ENCODE data around the gene DRC3.

Gene DRC3

GRCh38 chr17:18025945-18026776 is 53.5 kb downstream of the DRC3 start:
- no peak overlapping the region for H3K4me3 ChIP-seq (ENCODE audit: low read depth, low read length)
- no peak for TF ChIP-seq CTCF (IDR thresholded peaks at IDR 0.05; ENCODE audit: control insufficient read depth, extremely low read depth, insufficient read depth)
- DNase-seq (ENCODE audit: low read depth) = no peak

- TF ChIP-seq CTCF (IDR thresholded peaks at IDR 0.05; ENCODE audit: control insufficient read depth, extremely low read depth, insufficient read depth) = no peak
- no peak for DNase-seq (ENCODE audit: low read depth)
- H3K4me3 ChIP-seq (ENCODE audit: low read depth, low read length) = no peak overlapping the region
These were observed 54.6 kb downstream of the DRC3 start for GRCh38 chr17:18027280-18027679.

- DNase-seq (ENCODE audit: low read depth) = no peak
- H3K4me3 ChIP-seq (ENCODE audit: low read depth, low read length) = no peak overlapping the region
- TF ChIP-seq CTCF (IDR thresholded peaks at IDR 0.05; ENCODE audit: control insufficient read depth, extremely low read depth, insufficient read depth) = no peak
These were observed 55.7 kb downstream of the DRC3 start for GRCh38 chr17:18028114-18028951.

- no peak overlapping the region for H3K4me3 ChIP-seq (ENCODE audit: low read depth, low read length)
- no peak for TF ChIP-seq CTCF (IDR thresholded peaks at IDR 0.05; ENCODE audit: control insufficient read depth, extremely low read depth, insufficient read depth)
- DNase-seq (ENCODE audit: low read depth) = no peak
These were observed 56.4 kb downstream of the DRC3 start for GRCh38 chr17:18028952-18029540.

- no peak overlapping the region for H3K4me3 ChIP-seq (ENCODE audit: low read depth, low read length)
- TF ChIP-seq CTCF (IDR thresholded peaks at IDR 0.05; ENCODE audit: control insufficient read depth, extremely low read depth, insufficient read depth) = no peak
- no peak for DNase-seq (ENCODE audit: low read depth)
These were observed 59.3 kb downstream of the DRC3 start for GRCh38 chr17:18031955-18032354.

- DNase-seq (ENCODE audit: low read depth) = peak; percentile 81
- peak; percentile 61 for TF ChIP-seq CTCF (IDR thresholded peaks at IDR 0.05; ENCODE audit: control insufficient read depth, extremely low read depth, insufficient read depth)
- no peak overlapping the region for H3K4me3 ChIP-seq (ENCODE audit: low read depth, low read length)
These were observed 60.9 kb downstream of the DRC3 start for GRCh38 chr17:18033442-18034099.
